ENCODE data around the gene PLXNB3.

GRCh38 chrX:153804621-153805020 lies 40.6 kb downstream of the PLXNB3 start:
- TF ChIP-seq POLR2A (IDR thresholded peaks at IDR 0.05) (no peak), CTCF (IDR thresholded peaks at IDR 0.05) (no peak)
